GM18502 (cell line): Measurements from ENCODE around the gene DTX1.

Source experiments
- ATAC-seq: cut with Tn5 transposase; IDR thresholded peaks from one replicate; pipeline ENCODE4 v1.9.1; 2021; ENCODE audit warnings: mild to moderate bottlenecking; ENCODE audit not compliant: unreplicated experiment, poor library complexity

Gene DTX1

DNA sequence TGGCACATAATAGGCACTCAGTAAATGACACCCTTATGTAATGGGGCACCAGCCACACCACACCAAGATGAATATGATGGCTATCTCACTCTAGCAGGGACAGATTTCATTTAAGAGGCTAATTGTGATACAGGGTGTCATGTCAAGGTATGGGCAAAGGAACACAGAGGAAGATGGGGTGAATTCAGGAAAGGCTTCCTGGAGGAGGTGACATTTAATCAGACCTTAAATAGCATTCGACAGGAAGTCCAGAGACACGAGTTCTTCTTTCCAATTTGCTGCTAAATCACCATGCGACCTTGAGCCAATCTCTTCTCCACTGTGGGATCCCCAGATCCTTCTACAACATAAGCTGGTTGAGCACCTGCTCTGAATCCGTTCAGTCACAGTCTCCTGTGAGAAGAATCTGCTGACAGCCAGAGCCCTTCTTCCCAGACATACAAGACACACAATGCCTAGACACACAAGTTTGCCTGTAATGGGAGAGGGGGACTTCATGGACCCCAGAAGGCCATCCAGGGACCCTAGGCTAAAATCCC lies 1.5 kb upstream of the DTX1 start:
- ATAC-seq: no peak

DNA sequence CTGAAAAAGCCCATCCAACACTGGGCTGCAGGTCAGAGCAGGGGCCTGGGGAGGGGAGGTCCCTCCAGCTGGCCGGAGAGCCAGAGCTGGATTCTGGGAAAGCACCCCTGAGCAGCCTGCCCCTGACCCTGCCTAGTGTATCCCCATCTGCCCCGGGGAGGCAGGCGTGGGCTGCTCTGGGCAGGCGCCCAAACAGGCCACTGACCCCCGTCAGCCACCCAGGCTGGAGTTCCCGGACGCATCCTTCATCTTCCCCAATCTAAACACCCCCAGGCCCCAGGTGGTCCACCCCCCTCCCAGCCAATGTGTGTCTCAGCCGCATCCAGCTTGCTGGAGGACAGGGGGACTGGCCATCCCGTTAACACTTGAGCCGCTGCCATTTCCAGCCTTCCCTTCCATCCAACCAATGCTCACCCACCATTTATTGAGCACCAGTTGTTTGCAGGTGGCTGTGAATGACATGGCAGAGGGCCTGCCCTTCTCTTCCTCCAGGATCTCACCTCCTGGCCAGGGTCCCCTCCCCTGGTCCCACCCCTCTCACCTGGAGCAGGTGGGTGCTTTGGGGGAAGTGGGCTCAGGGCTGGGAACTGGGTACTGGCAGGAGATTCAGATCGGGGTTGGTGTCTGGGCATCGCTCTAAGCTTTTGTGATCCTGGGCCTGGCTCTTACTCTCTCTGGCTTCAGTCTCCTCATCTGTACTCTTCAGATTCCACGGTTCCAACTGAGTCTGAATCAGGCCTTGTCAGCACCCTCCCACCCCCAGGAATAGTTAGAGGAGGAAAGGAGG lies 743 bp upstream of the DTX1 start:
- ATAC-seq: no peak

DNA sequence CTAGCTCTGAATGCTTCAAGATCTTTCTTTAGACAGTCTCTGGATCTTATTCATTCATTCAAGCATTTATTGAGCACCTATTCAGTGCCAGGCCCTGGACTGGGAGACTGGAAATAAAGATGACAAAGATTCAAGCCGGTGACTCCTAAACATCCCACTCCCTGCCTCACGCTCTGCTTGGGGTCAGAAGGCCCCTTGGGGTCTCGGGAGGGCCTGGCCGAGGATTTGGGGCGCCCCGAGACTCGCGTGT lies 224 bp upstream of the DTX1 start:
- ATAC-seq: no peak

DNA sequence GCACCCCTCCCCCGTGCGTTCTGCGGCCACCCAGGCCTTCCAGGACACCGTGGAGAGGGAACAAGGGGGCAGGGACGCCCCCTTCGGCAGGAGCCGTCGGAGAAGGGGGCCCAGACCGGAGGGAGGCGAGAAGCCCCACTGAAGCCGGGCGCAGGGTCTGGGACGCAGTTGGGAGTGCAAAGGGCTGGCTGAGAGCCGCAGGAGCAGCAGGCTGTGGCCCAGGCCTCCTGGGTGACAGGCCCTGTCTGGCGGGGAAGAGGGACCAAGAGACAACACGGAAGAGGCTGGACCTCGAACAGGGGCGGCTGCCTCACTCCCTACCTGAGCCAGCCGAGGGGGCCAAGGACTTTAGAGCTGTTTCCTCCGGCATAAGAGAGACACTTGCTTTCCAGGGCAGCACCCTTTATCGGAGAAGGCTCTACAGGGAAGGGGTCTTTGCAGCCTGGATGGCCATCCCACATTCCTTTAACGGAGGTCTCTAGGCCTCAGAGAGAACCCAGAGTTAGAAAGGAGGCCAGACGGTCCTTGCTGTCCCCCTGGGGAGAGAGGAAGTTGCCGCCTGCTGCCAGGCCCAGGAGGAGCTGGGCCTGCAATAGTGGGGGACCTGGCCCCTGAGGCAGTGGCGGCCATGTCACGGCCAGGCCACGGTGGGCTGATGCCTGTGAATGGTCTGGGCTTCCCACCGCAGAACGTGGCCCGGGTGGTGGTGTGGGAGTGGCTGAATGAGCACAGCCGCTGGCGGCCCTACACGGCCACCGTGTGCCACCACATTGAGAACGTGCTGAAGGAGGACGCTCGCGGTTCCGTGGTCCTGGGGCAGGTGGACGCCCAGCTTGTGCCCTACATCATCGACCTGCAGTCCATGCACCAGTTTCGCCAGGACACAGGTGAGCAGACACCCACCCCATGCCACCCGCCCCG lies 1.3 kb downstream of the DTX1 start:
- no peak for ATAC-seq

DNA sequence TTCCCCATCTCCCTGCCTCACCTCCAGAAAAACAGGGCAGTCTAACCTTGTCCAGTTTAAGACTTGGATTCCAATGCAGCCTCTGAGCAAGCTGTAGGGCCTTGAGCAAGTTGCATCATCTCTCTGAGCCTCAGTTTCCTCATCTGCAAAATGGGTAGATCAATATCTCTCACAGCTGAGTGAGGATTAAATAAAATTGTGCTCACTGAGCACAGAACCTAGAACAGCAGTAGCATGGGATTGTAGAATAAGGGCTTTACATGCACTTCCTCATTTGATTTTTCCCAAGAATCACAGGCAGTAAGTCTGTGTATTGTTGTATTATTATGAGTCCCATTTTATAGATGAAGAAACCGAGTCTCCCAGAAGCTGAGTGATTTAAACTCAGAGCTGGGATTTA lies 2.0 kb downstream of the DTX1 start:
- ATAC-seq: no peak

DNA sequence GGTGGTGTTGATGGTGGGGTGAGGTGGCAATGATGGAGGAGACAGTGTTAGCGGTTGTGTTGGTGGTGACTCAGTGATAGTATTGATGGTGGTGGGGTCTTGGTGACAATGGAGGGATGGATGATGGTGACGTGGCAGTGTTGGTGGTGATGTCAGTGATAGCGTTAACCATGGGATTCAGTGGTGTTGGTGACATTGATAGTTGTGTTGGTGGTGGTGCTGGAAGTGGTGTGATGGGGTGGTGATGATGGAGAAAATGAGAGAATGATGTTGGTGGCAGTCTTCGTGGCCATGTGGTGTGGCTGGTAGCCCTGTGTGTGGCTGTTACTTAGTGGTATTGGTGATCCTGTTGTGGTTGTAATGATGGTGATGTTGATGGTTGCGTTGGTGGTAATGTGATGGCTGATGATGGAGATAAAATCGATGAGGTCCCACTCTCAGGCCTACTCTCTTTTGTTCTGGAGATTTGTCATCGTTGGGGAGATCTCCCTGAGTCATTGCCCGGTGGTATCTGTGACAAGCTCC lies 2.6 kb downstream of the DTX1 start:
- no peak for ATAC-seq

DNA sequence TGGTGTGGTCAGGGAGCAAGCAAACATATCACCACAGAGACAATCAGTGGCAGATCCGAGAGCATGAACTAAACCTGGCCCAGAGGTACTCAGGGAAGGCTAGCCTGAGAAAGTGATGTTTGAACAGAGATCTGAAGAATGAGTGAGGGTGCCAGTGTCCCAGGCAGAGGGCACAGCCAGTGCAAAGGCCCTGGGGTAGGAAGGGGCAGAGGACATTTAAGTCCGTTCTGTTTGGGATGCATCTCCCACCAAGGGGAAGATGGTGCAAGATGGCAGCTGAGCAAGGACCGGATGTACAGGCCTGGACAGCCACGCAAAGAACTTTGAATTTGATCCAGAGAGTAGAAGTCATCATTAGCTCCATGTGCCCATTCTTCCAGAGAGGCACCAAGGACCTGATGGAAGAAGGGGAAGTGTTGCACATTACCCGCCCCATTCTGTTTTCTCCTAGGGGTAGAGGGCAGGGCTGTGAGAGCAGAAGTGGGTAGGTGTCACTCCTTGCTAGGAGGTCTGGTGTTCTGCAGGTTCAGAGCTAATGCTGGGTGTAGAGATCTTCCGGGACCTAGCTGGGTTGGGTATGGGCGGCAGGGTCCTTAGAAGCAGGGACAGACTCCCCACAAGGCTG lies 3.9 kb downstream of the DTX1 start:
- ATAC-seq: no peak

DNA sequence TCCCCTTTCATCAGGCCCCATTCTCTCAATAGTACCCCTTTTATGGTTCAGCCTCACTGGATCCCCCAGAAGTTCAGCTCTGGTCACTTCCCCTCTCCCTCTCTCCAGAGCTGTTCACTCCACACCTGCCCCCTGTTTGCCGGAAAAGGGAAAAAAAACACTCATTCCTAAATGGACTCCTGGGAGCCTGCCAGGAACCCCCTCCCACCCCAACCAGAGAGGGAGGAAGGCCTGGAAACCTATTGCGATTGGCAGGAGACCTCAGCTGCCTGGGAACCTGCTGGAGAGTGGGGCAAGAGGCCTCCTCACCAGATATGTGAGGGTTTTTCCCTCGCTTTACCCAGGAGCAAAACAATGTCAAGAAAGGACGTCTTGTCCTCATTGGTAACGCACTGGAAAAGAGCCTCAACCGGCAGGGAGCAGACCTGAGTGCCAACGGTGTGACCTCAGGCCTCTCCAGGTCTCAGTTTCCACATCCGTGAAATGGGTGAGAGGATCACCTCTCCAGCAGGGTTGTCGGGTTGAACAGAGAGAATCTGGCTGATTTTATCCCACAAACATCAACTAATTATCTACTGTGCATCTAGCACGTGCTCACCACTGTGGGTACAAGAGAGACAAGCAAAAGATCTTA lies 4.6 kb downstream of the DTX1 start:
- ATAC-seq: no peak

DNA sequence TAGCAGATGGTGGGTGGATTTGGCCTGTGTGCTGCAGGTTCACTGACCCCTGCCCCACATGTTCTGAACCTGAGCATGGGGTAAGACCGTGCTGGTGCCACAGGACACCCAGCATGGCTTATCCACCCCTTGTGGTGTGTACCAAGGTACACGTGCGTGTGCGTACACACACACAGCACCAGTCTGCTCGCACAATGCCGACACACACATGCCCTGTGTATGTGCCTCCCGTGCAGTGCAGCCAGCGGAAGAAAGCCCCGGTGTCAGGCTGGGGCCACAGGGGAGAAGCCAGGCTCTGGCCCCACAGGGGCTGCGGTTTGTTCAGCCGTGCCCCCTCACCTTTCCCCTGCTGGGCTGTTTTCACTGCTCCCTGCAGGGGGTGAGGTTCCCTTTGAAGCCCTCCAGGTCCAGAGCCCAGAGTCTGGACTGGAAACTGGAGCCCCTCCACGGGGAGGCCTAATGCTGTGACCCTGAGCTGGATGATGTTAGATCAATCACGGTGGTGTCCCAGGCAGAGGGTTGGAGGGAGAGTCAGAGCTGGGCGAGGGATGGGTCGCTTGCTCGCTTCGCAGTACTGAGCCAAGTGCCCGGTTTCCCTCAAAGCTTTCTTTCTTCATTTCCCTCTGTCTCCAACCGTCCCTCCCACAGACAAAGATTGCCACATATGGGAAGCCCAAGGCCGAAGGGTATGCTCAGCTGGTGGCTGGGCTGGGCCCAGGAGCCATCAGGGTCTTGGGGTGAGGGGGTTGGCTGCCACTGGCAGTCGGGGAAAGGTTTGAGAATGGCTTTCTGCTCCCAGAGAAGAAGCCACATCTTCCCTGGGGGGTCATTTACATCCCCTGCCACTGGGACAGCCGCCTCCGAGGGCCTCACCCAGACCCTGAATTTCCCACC lies 6.2 kb downstream of the DTX1 start:
- ATAC-seq: no peak

DNA sequence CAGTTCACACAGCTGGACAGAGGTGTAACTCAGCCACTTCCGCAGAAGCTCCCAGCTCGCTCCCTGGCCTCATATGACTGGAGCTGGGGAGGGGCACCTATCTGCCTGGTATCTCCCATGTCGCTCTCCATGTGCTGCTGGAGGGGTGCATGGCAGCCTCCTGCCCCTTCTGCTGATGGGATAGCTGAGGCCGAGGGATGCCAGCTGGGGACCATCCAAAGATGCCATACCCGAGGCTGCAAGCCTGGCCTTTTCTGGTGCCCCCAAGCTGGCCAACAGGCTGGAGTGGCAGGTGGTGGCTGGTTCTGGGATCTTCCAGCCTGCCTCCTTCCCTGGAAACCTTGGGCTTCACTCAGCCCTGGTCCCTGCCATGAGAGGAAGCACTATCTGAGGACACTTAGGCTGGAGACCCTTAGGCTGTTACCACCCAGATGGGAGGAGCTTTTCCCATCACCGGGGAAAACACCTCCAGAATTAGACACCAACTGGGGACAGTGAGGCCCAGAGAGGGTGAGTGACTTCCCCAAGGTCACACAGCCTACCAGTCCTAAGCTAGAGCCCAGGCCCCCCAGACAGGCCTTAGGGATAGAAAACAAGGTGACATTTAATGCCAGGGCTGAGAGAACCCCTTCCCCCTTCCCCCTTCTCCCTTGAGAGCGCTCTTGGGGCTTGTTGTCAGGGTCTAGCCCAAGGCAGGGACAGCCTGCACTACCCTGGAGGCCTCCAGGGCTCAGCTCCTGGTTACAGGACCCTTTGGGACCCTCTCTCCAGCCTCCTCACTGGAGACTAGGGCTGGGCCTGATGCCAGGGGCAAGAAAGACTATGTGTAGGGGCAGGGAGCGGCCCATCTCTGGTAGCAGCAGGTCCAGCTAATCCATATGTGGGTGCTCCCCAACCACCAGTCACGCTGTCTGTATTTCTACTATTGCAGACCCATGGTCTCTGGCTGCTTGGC lies 7.1 kb downstream of the DTX1 start:
- ATAC-seq: no peak

DNA sequence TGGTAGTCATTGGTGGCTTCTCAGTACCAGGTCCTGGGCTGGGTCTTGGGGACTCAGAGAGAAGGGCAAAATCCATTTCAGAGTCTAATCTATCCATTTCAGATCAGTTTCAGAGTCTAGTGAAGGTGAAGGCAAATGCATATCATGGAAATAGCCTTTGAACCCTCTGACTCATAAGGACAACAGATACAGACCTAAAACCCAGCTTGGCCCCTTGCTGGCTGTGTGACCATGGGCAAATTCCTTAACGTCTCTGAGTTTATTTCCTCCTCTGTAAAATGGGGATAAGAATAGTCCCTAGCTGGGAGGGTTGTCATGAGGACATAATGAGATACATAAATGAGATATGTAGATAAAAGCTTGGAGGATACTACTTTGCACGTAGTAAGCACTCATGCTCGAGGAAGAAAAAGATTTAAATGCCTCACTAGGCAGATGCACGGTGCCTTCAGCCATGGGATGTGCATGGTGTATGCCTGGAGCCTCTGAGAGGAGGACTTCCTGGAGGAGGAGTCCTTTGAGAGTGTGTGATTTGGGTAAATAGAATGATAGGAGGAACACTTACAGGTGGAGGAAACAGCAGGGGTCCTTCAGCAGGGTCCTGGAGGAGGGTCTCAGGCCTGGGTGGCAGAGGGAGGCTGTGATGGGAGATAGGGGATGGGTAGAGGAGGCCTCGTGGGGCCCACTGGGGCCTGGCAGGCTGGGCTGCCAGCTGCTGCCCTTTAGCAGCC lies 8.0 kb downstream of the DTX1 start:
- no peak for ATAC-seq

DNA sequence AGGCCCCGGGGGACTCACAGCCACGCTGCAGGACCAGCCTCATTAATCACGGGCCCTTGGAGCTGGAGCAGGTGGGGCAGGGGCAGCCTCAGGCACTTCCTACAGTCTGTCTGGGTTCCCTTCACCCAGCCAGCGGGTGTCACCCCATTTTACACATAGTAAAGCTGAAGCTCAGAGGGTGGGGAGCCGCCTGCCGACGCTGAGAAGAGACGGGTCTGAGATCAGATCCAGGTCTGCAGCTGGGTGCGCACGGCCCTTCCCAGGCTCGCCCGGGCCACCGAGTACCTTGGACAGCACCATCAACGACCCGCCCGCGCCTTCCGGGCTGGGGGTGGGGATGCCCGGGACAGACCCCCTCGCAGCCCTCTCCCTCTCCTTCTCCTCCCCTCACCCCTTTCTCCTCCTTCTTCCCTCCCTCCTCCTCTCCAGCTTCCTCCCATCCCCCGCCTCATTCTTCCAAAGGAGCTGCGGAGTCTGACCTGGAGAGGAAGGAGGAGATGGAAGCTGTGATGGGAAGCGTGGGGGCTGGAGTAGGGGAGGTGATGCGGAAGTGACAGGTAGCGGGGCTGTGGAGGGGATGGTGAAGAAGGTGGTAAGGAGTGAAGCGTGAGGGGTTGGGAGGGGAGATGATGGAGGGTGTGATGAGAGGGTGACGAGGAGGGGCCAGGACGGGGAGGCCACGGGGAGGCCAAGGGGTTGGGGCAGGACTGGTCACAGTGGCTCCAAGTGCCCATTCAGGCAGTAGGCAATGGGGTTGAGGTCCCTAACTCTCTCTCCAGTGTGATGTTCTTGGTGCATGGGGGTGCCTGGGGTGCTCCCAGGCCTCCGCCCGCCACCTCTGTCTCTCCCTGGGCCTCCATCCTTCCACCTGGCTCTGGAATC lies 8.8 kb downstream of the DTX1 start:
- ATAC-seq: no peak

DNA sequence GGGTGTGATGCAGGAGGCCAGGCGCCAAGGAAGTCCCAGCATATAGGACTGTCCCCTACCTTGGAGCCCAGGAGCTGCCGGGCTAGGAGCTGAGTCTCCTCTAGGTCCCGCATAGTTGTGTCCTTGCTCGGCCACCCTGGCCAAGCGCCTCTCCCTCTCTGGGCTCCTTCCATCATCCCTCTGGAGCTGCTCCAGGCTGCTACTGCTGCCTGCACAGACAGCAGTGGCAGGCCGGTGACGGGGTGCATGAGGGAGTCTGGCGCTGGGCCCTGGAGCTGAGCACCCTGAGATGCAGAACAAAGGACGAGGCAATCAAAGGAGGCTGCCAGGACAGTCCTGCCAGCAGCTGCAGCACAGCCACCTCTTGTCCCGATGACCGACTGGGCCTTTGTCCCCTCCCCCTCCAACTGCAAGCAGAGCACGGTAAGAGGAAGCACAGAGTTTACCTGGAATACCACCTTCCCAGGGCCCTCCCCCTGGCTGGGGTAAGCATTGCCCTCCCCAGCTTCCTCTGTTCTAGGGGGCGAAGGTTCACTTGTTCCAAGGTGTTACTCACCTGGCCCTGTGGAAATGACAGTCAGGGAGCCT lies 10.4 kb downstream of the DTX1 start:
- ATAC-seq: no peak

DNA sequence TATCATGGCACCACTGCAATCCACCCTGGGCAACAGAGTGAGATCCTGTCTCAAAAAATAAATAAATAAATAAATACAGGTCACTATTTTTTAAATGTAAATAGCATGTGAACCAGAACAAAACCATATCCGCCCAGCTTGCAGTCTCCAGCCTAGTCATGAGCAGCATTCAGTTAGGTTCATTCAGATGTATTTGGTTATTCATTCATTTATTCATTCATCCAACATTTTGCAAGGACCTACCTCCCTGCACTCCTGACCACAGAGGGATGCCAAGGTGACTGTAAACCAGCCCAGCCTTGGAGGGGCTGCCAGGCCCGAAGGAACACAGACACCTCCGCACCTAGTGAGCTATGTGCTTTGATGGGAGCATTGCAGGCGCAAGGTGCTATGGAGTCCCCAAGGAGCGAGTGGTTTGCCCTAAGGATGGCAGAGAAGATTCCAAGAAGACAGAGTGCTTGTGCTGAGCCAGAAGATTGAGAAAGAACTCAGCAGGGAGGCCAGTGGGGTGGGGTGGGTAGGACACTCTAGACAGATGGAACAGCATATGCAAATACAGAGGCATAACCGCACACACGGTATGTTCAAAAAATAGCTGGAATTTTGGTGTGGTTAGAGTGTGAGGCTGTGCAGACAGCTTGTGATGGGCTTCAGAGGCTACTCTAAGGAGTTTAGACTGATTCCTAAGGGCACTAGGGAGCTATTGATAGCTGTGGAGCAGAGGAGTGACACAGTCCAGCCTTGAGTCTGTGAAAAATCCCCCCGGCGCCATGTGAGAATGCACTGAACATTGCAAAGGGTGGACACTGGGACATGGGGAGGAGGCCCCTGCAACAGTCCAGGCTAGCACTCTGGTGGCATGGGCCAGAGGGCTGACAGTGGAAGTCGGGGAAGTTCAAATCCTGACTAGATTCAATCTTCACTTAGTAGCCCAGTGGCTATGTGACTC lies 11.7 kb downstream of the DTX1 start:
- no peak for ATAC-seq

DNA sequence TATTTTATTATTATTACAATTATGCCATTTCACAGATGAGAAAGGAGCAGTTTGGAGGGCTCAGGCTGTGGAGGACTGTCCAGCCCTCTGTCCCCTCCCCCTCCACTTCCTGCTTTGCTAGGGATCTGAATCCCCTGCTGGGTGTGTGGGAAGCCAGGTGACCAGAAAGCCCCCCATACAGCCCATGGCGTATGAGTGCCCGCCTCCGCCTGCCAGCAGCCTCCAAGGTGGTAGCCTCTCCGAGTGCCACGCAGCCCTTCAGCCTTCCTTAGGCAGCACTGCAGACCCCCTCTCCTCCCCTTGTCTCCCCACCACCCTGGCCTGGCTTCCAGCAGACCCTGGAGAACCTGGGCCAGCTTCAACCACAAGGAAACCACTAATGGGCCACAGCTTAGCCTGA lies 12.6 kb downstream of the DTX1 start:
- no peak for ATAC-seq
